HepG2 (cell line): ENCODE measurements around the gene FGGY. TPM values are rescaled to one million over a fixed set of nuclear protein-coding genes. Genes with fewer than 3 reads are reported as not detected.

Experiments used
- ATF4 ChIP-seq, 2 experiments: fragments of 450-650 bp in 1 of 2; sonication (generic) in 1 of 2; formaldehyde crosslinking; IDR thresholded peaks; 2 replicates each; pipeline versions ENCODE4 v1.5.0 to v1.8.0; 2020 to 2022; ENCODE audit warnings: mild to moderate bottlenecking in 1 of 2, missing genetic modification reagents in 1 of 2
- DZIP1 ChIP-seq: sonication (generic); formaldehyde crosslinking; IDR thresholded peaks from 2 replicates; pipeline ENCODE4 v1.5.0; 2020; ENCODE audit warnings: mild to moderate bottlenecking, missing genetic modification reagents
- HNF1B ChIP-seq: sonication (generic); formaldehyde crosslinking; IDR thresholded peaks from 2 replicates; pipeline ENCODE4 v1.5.1; 2020; ENCODE audit warnings: mild to moderate bottlenecking, moderate library complexity, missing genetic modification reagents
- HNF4A ChIP-seq: sonication (generic); formaldehyde crosslinking; IDR thresholded peaks from 2 replicates; pipeline ENCODE4 v1.4.0; 2020; ENCODE audit warnings: missing genetic modification reagents
- ISX ChIP-seq: sonication (generic); formaldehyde crosslinking; conservative IDR thresholded peaks from 2 replicates; pipeline ENCODE4 v1.5.0; 2020; ENCODE audit warnings: missing genetic modification reagents
- KMT2B ChIP-seq: IDR thresholded peaks from 2 replicates; pipeline ENCODE4 v1.6.1; 2016; ENCODE audit warnings: missing genetic modification reagents, missing compliant biosample characterization
- LRRFIP1 ChIP-seq: sonication (generic); formaldehyde crosslinking; conservative IDR thresholded peaks from 2 replicates; pipeline ENCODE4 v1.4.0; 2020; ENCODE audit warnings: missing genetic modification reagents
- MLXIP ChIP-seq: sonication (generic); formaldehyde crosslinking; IDR thresholded peaks from 2 replicates; pipeline ENCODE4 v1.9.0; 2021; ENCODE audit warnings: missing genetic modification reagents, borderline replicate concordance
- MYC ChIP-seq: sonication (generic); formaldehyde crosslinking; IDR thresholded peaks from 2 replicates; pipeline ENCODE4 v1.9.0; 2021; ENCODE audit warnings: missing genetic modification reagents, borderline replicate concordance
- NCOA2 ChIP-seq: sonication (generic); formaldehyde crosslinking; IDR thresholded peaks from 2 replicates; pipeline ENCODE4 v1.8.0; 2022; ENCODE audit warnings: inconsistent platforms
- NFIC ChIP-seq: IDR thresholded peaks from 2 replicates; pipeline ENCODE4 v1.6.1; 2012; ENCODE audit warnings: mild to moderate bottlenecking, low read length, inconsistent platforms
- RXRB ChIP-seq: IDR thresholded peaks from 2 replicates; pipeline ENCODE4 v1.6.1; 2016; ENCODE audit warnings: borderline replicate concordance, missing genetic modification reagents, missing compliant biosample characterization
- YY1 ChIP-seq: IDR thresholded peaks from 2 replicates; pipeline ENCODE4 v1.6.1; 2011; ENCODE audit warnings: low read length, low read depth, moderate library complexity, mild to moderate bottlenecking; ENCODE audit not compliant: insufficient read depth, insufficient replicate concordance
- ZFP90 ChIP-seq: sonication (generic); formaldehyde crosslinking; IDR thresholded peaks from 2 replicates; pipeline ENCODE4 v1.8.0; 2022; ENCODE audit warnings: missing genetic modification reagents, mild to moderate bottlenecking, inconsistent platforms, borderline replicate concordance
- ZNF280B ChIP-seq: sonication (generic); formaldehyde crosslinking; IDR thresholded peaks from 2 replicates; pipeline ENCODE4 v1.5.0; 2020; ENCODE audit warnings: missing genetic modification reagents, mild to moderate bottlenecking, borderline replicate concordance
- ZNF331 ChIP-seq: sonication (generic); formaldehyde crosslinking; IDR thresholded peaks from 2 replicates; pipeline ENCODE4 v1.4.0; 2020; ENCODE audit warnings: missing genetic modification reagents
- polyA plus RNA-seq, 8 experiments: library from polyadenylated mRNA; depleted of rRNA in 3 of 8; stranded (reverse) in 7 of 8; unstranded in 1 of 8; fragments of >200 nt; fragmentation: Illumina TruSeq in 4 of 8; extraction: Trizol in 4 of 8; gene quantifications; 2 replicates each; pipeline versions ENCODE4 v1.2.1 to v1.2.3, GENCODE V29; 2011 to 2016; ENCODE audit warnings: low read depth in 4 of 8, missing spikeins in 1 of 8, mixed read lengths in 1 of 8; ENCODE audit not compliant: insufficient read depth in 1 of 8
- total RNA-seq, 5 experiments: library from RNA; depleted of rRNA; stranded (reverse); fragments of >200 nt; fragmentation: Illumina TruSeq; extraction: Trizol; gene quantifications; 2 replicates each; pipeline ENCODE4 v1.2.3, GENCODE V29; 2016; ENCODE audit warnings: low read depth in 1 of 5

The FGGY gene
- total and polyA plus RNA-seq, 2 of the 13 experiments (the other 11 are each of a cell fraction or from before 2014, with no cell fraction given): 15.7 to 27.5 TPM

- TF ChIP-seq DZIP1 (no peak), ZNF280B (CRISPR knock-in tag) (no peak), ISX (CRISPR knock-in tag) (no peak), MLXIP (CRISPR knock-in tag) (no peak), NFIC (peak; percentile 47; the same call in 1 of the 2 replicates), ZFP90 (CRISPR knock-in tag) (no peak), ATF4 (CRISPR knock-in tag; IDR thresholded peaks at IDR 0.05) (0 out of 4 replicates have a peak, but pooled peaks of 1 of the 2 experiments have one; percentile 22), HNF1B (CRISPR knock-in tag) (peak; percentile 56; the same call in 1 of the 2 replicates), RXRB (CRISPR knock-in tag) (no peak), ZNF331 (CRISPR knock-in tag) (no peak), YY1 (no peak), NCOA2 (CRISPR knock-in tag) (no peak; the same call in 1 of the 2 replicates), HNF4A (CRISPR knock-in tag) (0 out of 2 replicates have a peak, but pooled peaks have one; percentile 4), KMT2B (no peak), LRRFIP1 (CRISPR knock-in tag) (no peak), MYC (CRISPR knock-in tag) (no peak)
Observed at GRCh38 chr1:59543211-59543668, 246.3 kb downstream of the FGGY start (continued).
